Natural killer cell (primary cell): ENCODE results near the gene LSAMP. TPM values are rescaled to one million over a fixed set of nuclear protein-coding genes. Genes with fewer than 3 reads are reported as not detected.
A peak's percentile ranks its signal among the peaks of the same experiment; 100 is the strongest.

Experiments
- ATAC-seq, 3 donors: fragments of 150-1000 bp in 2 of 3; fragments of 200-7000 bp in 1 of 3; cut with Tn5 transposase; 1 replicate in 1 of 3; 2 replicates in 2 of 3; pipeline ENCODE4 v1.10.0; 2021; ENCODE audit warnings: mild to moderate bottlenecking in 2 of 3, moderate library complexity in 2 of 3
- DNase-seq, 2 donors: peaks; one replicate each; pipeline versions ENCODE4 v3.0.0 to v3.0.0-alpha.2; 2013 to 2021; ENCODE audit warnings: mixed read lengths in 1 of 2
- H3K27ac ChIP-seq: one replicate; pipeline ENCODE4 v1.5.1; 2013; ENCODE audit warnings: mild to moderate bottlenecking, low read length
- H3K27me3 ChIP-seq: one replicate; pipeline ENCODE4 v1.6.1; 2013; ENCODE audit warnings: low read length; ENCODE audit not compliant: control insufficient read depth, insufficient read depth
- H3K36me3 ChIP-seq: one replicate; pipeline ENCODE4 v1.6.1; 2013; ENCODE audit warnings: low read length; ENCODE audit not compliant: control insufficient read depth, insufficient read depth
- H3K4me1 ChIP-seq: one replicate; pipeline ENCODE4 v1.6.1; 2013; ENCODE audit warnings: low read length; ENCODE audit not compliant: control insufficient read depth, insufficient read depth
- H3K4me3 ChIP-seq: one replicate; pipeline ENCODE4 v1.5.1; 2013; ENCODE audit warnings: low read length
- H3K9me3 ChIP-seq: one replicate; pipeline ENCODE4 v1.6.1; 2013; ENCODE audit warnings: low read length; ENCODE audit not compliant: control insufficient read depth, insufficient read depth
- H3K27ac Mint-ChIP-seq, 2 donors: one replicate each; pipeline ENCODE4 v1.8.0; 2022; ENCODE audit warnings: mild to moderate bottlenecking in 2 of 2, mixed read lengths in 2 of 2, moderate library complexity in 1 of 2
- H3K27me3 Mint-ChIP-seq, 2 donors: one replicate each; pipeline ENCODE4 v1.8.0; 2022; ENCODE audit warnings: low read depth in 2 of 2, mixed read lengths in 2 of 2
- H3K36me3 Mint-ChIP-seq: one replicate; pipeline ENCODE4 v1.8.0; 2022; ENCODE audit warnings: mixed read lengths
- H3K4me1 Mint-ChIP-seq, 2 donors: one replicate each; pipeline ENCODE4 v1.8.0; 2022; ENCODE audit warnings: mixed read lengths in 2 of 2
- H3K4me3 Mint-ChIP-seq: one replicate; pipeline ENCODE4 v1.8.0; 2022; ENCODE audit warnings: mild to moderate bottlenecking, moderate library complexity, mixed read lengths
- H3K9me3 Mint-ChIP-seq, 2 donors: one replicate each; pipeline ENCODE4 v1.8.0; 2022; ENCODE audit warnings: mixed read lengths in 2 of 2
- WGBS: methylation state at CpG from one replicate; pipeline ENCODE4 v1.1.7; 2013; ENCODE audit warnings: missing lambda C conversion rate; ENCODE audit not compliant: insufficient coverage; 5-methylcytosine and 5-hydroxymethylcytosine counted together
- intact Hi-C: fragments of 100-400 bp; cut with micrococcal nuclease; formaldehyde crosslinking; loops from one replicate; pipeline ENCODE4 v1.14.2; 2022
- total RNA-seq, 4 donors: library from RNA; stranded (reverse); fragments of 120-200 nt in 1 of 4; gene quantifications; one replicate each; pipeline versions ENCODE4 v1.2.3 to v1.2.4, GENCODE V29; 2013 to 2022
- TF ChIP-seq, protein P1 (sequence below): fragments of 200-600 bp; IDR thresholded peaks from one replicate; pipeline ENCODE4 v1.8.0; 2022; ENCODE audit warnings: antibody characterized with exemption

The LSAMP gene
- total RNA-seq, 3 donors from 2014 or later (not counting 1 experiment from before 2014, with no cell fraction given) = not detected

DNA sequence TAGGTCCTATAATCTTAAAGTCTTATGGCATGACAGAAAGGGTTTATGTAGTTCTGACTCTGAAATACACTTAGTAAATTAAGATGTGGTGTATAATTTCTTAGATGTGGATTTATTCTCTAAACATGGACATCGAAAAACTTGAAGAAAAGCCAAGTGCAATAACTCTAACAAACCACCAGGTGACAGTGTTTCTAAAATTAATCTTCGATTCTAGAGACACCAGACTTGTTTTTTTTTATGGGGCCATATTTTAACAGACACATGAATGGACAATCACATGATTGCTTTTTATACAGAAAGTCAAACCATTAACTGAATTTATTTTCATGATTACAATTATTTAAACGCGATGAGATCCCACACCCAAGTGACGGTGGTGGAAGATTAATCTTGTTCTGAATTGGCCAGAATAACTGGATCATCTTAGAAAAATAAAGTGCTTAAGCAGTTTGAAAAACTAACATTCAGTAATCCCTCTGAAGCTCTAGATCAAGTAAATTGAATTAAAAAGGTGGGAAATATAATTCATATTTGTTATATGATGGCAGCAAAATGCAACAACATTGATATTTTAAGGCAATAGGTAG, 305.1 kb downstream of the LSAMP start:
- WGBS = 20% methylated on average over 2 of the region's 5 CpGs
- Mint-ChIP-seq H3K27me3 (no peaks in the 10 kb centered on the region), H3K4me1 (no peaks in the 10 kb centered on the region), H3K4me3 (no peak overlapping the region), H3K9me3 (peaks cover 2 to 3% of the 10 kb centered on the region in 2 donors), H3K27ac (no peak overlapping the region), H3K36me3 (no peaks in the 10 kb centered on the region)
- intact Hi-C loops = no loop called here
- H3K27ac ChIP-seq = no peak overlapping the region
- ATAC-seq = no peak
- H3K36me3 ChIP-seq = no peaks in the 10 kb centered on the region
- no peaks in the 10 kb centered on the region for H3K4me1 ChIP-seq
- H3K4me3 ChIP-seq = no peak overlapping the region
- TF ChIP-seq, protein P1, sequence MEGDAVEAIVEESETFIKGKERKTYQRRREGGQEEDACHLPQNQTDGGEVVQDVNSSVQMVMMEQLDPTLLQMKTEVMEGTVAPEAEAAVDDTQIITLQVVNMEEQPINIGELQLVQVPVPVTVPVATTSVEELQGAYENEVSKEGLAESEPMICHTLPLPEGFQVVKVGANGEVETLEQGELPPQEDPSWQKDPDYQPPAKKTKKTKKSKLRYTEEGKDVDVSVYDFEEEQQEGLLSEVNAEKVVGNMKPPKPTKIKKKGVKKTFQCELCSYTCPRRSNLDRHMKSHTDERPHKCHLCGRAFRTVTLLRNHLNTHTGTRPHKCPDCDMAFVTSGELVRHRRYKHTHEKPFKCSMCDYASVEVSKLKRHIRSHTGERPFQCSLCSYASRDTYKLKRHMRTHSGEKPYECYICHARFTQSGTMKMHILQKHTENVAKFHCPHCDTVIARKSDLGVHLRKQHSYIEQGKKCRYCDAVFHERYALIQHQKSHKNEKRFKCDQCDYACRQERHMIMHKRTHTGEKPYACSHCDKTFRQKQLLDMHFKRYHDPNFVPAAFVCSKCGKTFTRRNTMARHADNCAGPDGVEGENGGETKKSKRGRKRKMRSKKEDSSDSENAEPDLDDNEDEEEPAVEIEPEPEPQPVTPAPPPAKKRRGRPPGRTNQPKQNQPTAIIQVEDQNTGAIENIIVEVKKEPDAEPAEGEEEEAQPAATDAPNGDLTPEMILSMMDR = peak; percentile 15
- no peak for DNase-seq
- no peaks in the 10 kb centered on the region for H3K9me3 ChIP-seq
- H3K27me3 ChIP-seq = no peaks in the 10 kb centered on the region

DNA sequence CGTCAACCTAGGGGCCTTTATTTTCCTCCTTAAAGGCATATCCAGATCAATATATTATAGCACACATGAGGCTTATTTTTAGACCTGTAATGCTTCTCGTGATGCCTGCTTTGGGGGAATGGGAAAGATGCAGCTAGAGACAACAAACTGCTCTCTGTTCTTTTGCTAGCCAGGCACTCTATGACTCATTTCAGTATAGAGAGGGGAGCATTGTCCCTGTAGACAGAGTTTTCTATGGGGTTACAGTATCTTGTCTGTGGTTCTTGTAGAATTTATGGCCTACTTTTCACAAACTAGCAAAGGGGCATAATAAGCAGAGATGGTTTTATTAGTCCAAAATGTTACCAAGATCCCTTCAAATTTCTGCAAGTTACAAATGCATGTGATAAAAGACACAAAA, 305.6 kb downstream of the LSAMP start:
- intact Hi-C loops = no loop called here
- no peak overlapping the region for H3K4me3 ChIP-seq
- ATAC-seq (no peak), DNase-seq (no peak)
- TF ChIP-seq, protein P1 = no peak
- Mint-ChIP-seq H3K36me3 (no peaks in the 10 kb centered on the region), H3K4me1 (no peaks in the 10 kb centered on the region), H3K4me3 (no peak overlapping the region), H3K27ac (no peak overlapping the region), H3K27me3 (no peaks in the 10 kb centered on the region), H3K9me3 (peaks cover 3% of the 10 kb centered on the region in 2 donors)
- no peak overlapping the region for H3K27ac ChIP-seq
- whole genome bisulfite sequencing = 89% methylated on average over 2 of the region's 2 CpGs
- no peaks in the 10 kb centered on the region for H3K4me1 ChIP-seq
- no peaks in the 10 kb centered on the region for H3K36me3 ChIP-seq
- H3K27me3 ChIP-seq = no peaks in the 10 kb centered on the region
- no peaks in the 10 kb centered on the region for H3K9me3 ChIP-seq

GRCh38 chr3:116135457-116136085, 309.7 kb downstream of the LSAMP start:
- H3K9me3 Mint-ChIP-seq = peaks cover 4 to 11% of the 10 kb centered on the region in 2 donors
- no peaks in the 10 kb centered on the region for H3K27me3 ChIP-seq
- no peaks in the 10 kb centered on the region for H3K9me3 ChIP-seq
- H3K4me3 Mint-ChIP-seq = no peak overlapping the region
- H3K27ac ChIP-seq = no peak overlapping the region
- intact Hi-C loops = no loop called here
- no peak for DNase-seq
- no peak overlapping the region for H3K27ac Mint-ChIP-seq
- TF ChIP-seq, protein P1 = no peak
- H3K27me3 Mint-ChIP-seq = no peaks in the 10 kb centered on the region
- no peaks in the 10 kb centered on the region for H3K36me3 Mint-ChIP-seq
- H3K4me1 Mint-ChIP-seq = no peaks in the 10 kb centered on the region
- WGBS = 88% methylated on average over 4 of the region's 4 CpGs
- no peaks in the 10 kb centered on the region for H3K36me3 ChIP-seq
- H3K4me1 ChIP-seq = no peaks in the 10 kb centered on the region
- no peak overlapping the region for H3K4me3 ChIP-seq
- no peak for ATAC-seq
